Neural cell (in vitro differentiated cells): ENCODE measurements around the gene TSTD1.

ENCODE experiments used
- EP300 ChIP-seq: fragments of 450-650 bp; conservative IDR thresholded peaks from 2 replicates; pipeline ENCODE4 v1.6.1; 2014; ENCODE audit warnings: antibody characterized with exemption, mild to moderate bottlenecking, moderate library complexity; ENCODE audit not compliant: poor library complexity, severe bottlenecking
- EZH2 ChIP-seq: fragments of 200-600, 300-800 bp; shearing (Covaris generic), sonication (generic); IDR thresholded peaks from 2 replicates; pipeline ENCODE4 v1.6.1; 2014; ENCODE audit warnings: antibody characterized with exemption, low read length, borderline replicate concordance, mild to moderate bottlenecking; ENCODE audit not compliant: insufficient read depth, poor library complexity, severe bottlenecking
- MXI1 ChIP-seq: fragments of 450-650 bp; conservative IDR thresholded peaks from 2 replicates; pipeline ENCODE4 v1.6.1; 2014; ENCODE audit warnings: antibody characterized with exemption, mild to moderate bottlenecking; ENCODE audit not compliant: poor library complexity, severe bottlenecking
- POLR2AphosphoS5 ChIP-seq: IDR thresholded peaks from 2 replicates; pipeline ENCODE4 v1.6.1; 2012
- TAF1 ChIP-seq: IDR thresholded peaks from 2 replicates; pipeline ENCODE4 v1.6.1; 2012; ENCODE audit warnings: low read depth
- TF ChIP-seq, protein P1 (sequence below): fragments of 450-650 bp; IDR thresholded peaks from 2 replicates; pipeline ENCODE4 v1.5.1; 2014; ENCODE audit warnings: antibody characterized with exemption, mild to moderate bottlenecking, moderate library complexity; ENCODE audit not compliant: poor library complexity, severe bottlenecking
- TF ChIP-seq, protein P2 (sequence below): IDR thresholded peaks from 2 replicates; pipeline ENCODE4 v1.6.1; 2012; ENCODE audit warnings: borderline replicate concordance

DNA sequence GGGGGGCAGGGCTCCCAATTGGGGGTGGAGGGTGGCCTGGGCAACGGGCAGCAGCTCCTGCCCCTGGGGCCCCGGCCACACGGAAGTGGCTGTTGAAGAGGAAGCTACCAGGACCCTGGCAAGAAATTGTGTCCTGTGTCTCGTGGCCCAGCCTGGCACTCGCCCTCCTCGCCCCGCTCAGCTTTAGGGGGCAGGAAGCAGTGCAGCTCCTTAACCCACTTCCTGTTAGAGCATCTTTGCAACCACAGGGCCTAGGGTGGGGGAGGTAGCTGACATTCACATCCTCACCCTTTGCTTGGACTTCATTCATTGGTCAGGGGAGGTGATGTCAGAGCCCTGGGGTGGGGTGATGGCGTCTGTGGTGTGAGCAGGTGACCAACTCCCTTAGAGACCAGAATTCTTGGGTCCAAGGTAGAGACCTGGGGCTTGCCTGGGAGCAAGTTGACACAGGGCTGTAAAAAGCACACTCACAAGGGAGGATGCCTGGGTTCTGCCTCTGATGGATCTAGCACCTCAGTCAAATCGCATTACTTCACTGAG, 31.0 kb upstream of the TSTD1 start, which contains the start of gene ARHGAP30:
- TF ChIP-seq TAF1, result no peak
- TF ChIP-seq, protein P1, sequence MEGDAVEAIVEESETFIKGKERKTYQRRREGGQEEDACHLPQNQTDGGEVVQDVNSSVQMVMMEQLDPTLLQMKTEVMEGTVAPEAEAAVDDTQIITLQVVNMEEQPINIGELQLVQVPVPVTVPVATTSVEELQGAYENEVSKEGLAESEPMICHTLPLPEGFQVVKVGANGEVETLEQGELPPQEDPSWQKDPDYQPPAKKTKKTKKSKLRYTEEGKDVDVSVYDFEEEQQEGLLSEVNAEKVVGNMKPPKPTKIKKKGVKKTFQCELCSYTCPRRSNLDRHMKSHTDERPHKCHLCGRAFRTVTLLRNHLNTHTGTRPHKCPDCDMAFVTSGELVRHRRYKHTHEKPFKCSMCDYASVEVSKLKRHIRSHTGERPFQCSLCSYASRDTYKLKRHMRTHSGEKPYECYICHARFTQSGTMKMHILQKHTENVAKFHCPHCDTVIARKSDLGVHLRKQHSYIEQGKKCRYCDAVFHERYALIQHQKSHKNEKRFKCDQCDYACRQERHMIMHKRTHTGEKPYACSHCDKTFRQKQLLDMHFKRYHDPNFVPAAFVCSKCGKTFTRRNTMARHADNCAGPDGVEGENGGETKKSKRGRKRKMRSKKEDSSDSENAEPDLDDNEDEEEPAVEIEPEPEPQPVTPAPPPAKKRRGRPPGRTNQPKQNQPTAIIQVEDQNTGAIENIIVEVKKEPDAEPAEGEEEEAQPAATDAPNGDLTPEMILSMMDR, result no peak
- no peak for TF ChIP-seq EZH2
- TF ChIP-seq MXI1, result no peak
- no peak for TF ChIP-seq POLR2AphosphoS5
- no peak for TF ChIP-seq EP300
- TF ChIP-seq, protein P2, sequence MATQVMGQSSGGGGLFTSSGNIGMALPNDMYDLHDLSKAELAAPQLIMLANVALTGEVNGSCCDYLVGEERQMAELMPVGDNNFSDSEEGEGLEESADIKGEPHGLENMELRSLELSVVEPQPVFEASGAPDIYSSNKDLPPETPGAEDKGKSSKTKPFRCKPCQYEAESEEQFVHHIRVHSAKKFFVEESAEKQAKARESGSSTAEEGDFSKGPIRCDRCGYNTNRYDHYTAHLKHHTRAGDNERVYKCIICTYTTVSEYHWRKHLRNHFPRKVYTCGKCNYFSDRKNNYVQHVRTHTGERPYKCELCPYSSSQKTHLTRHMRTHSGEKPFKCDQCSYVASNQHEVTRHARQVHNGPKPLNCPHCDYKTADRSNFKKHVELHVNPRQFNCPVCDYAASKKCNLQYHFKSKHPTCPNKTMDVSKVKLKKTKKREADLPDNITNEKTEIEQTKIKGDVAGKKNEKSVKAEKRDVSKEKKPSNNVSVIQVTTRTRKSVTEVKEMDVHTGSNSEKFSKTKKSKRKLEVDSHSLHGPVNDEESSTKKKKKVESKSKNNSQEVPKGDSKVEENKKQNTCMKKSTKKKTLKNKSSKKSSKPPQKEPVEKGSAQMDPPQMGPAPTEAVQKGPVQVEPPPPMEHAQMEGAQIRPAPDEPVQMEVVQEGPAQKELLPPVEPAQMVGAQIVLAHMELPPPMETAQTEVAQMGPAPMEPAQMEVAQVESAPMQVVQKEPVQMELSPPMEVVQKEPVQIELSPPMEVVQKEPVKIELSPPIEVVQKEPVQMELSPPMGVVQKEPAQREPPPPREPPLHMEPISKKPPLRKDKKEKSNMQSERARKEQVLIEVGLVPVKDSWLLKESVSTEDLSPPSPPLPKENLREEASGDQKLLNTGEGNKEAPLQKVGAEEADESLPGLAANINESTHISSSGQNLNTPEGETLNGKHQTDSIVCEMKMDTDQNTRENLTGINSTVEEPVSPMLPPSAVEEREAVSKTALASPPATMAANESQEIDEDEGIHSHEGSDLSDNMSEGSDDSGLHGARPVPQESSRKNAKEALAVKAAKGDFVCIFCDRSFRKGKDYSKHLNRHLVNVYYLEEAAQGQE, result no peak
